Nucleus accumbens (tissue), 56 donors: ENCODE results near the gene BCO1.

Experiments
- DNase-seq, 56 donors: peaks; one replicate each; lab custom pipeline; 2025; lab: John Stamatoyannopoulos, UW

BCO1 gene

DNA sequence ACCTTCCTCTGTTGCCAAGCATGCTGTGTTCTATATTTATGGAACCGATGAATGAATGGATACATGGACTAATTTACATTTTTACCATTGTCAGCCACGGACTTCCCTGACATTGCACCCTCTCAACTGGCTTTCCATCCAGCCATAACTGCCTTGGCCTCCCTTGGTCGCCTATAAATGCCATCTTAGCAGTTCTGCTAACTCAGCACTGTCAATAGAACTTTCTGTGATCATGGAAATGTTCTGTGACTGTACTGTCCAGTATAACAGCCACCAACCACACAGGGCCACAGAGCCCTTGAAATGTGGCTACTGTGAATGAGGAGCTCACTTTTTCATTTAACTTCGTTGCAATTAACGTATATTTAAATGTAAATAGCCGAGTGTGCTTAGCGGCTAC lies 8.7 kb upstream of the BCO1 start:
- DNase-seq, result no peak

DNA sequence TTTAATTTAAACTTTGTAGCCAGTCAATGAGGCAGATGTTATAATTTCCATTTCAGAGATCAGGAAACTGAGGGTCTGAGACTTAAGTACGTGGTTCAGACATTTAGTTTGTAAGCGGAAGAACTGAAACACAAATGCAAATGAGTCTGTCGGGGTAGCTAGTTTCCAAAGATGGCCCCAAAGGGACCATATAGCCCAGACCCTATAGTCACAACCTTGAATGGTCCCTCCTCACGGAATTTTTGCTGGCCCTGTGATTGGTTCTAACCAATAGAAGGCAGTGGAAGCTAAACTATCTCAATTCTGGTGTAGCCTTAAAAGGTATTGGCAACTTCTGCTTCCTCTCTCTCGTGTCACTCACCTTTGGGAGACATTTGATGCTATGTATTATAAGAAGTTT lies 7.5 kb upstream of the BCO1 start:
- DNase-seq, result no peak

DNA sequence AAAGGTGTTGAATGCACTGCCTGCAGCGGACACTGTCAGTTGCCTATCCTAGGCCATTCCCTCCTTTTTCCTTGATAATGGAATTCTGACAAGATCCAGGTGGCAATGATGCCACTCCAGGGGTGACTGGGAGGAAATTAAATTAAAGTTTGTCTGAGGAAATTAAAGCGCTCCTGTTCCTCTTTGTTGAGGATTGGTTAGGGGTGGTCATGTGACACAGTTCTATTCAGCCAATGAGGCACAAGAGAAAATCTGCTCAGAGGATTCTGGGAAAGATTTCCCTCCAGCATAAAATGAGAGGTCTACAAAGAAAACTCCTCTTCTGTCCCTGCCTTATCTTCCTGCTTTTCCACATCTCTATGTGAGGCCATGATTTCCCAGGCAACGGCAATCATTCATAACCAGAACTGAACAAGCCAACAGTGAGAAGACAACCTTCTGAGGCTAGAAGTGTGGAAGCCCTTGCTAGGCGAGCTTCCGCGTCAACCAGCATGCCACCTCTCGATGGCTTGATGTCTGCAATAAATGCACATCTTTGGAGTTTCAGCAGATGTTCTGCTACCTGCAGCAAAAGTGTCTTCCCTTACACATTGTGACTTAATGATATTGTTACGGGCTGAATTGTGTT lies 5.6 kb upstream of the BCO1 start:
- DNase-seq, result no peak

DNA sequence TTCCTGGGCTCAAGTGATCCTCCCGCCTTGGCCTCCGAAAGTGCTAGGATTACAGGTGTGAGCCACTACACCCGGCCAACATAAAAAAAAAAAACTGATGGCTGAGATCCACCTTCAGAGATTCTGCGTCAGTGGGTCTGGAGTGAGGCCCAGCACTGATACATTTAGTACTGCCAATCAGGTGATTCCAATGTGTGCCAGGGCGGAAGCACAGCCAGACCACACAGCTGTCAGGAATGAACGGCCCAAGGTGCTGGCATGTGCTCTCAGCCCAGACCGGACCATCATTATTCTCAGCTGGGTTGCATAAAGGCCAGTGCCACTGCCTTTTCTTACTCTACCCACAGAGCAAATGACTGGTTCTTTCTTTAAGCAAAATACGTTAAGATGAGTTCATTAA lies 1.2 kb upstream of the BCO1 start:
- DNase-seq, result peak in 28 of 56 donors; percentile 3 to 48 (median 22)

DNA sequence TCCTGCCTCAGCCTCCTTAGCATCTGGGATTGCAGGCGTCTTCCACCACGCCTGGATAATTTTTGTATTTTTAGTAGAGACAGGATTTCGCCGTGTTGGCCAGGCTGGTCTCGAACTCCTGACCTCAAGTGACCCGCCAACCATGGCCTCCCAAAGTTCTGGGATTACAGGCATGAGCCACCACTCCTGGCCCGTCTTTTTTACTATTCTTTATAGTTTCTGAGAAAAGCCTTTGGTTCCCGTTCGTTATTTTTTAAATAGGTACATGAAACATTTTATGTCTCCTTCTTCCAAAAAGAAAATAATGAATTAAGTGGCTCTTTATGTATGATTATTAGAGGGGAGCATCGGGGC lies 570 bp upstream of the BCO1 start:
- no peak for DNase-seq

DNA sequence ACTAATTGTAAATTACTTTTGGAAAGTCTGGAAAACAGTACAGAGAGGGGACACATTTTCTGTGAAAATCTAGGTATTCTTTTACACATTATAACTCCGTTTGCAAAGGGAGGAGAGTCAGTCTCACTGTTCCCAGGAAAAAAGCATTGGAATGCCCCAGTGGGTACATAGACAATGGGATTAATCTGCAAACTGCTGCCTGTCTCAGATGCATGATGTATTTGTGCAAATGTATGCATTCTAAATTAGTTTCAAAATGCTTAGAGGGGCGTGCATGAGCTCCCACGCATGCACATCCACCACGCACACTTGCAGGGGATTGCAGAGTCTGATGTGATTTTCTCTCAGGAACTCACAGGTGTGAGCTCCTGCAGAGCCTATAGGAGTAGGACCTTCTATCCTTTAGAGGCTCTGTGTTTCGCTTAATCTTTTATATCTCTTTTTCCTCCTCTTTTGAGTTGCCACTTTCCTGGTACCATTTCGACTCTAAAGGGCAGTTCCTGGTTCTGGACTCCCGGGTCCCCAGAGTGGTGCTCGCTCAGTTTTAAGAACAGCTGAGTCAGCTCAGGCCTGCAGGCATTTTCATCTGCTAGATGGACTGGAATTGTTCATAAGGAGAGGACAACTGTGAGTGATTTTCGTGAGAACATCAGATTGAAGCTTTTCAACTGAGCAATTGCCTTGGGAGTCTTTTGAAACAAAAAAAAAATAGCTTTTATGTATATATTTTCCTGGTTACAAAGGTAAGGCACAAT lies 1.1 kb downstream of the BCO1 start:
- DNase-seq, result no peak

DNA sequence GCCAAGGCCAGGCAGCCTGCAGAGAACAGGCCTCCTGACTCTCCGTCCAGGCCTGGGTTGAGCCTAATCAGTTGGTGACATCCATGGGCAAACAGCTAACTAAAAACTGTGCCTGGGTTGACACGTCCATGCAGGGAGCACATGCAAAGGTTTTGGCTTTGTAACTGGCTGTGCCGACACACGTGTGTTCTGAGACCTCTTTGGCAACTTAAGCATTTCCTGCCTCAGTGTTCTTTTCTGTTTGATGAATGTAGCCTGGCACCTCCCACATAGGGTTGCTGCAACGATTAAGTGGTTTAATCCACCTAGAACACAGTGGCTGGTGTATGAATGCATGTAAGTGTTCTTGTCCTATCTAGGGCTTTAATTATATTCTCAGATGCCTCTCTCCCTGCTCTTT lies 3.2 kb downstream of the BCO1 start:
- no peak for DNase-seq

DNA sequence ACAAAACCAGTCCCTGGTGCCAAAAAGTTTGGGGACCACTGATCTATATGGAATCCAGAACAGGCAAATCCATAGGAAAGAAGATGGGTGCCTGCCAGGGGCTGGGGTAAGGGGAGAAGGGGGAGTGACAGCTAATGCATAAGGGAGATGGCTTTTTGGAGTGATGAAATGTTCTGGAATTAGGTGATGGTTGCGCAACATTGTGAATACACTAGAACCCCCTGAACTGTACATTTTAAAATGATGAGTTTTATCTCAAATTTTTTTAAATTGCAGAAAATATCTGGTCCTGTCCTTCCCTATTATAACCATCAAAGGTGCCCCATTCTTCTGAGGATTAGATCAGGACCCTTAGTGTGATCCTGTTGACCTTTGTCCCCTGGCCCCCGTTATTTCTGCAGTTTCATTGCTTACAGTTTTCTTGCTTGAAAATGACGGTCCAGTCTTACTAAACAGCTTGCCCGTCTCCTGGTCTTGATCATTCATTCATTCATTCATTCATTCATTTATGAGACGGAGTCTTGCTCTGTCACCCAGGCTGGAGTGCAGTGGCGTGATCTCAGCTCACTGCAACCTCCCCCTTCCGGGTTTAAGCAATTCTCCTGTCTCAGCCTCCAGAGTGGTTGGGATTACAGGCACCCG lies 4.6 kb downstream of the BCO1 start:
- DNase-seq, result no peak

DNA sequence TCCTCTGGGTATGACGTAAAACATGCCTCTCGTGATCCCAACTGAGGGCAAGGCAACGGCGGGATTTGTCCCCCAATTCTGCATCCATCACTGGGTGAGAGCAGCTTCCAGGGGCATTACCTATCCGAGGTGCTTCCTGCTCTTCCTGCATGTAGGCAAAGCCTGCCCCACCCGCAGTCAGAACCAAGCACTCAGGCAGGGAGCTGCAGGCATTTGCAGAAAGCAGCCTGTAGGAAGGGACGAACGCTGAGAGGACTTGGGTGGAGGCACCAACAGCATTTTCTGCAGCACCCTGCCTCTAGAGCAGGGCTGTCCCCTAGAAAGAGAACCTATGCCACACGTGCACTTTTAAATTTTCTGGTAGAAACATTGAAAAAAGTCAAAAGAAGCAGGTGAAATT lies 5.5 kb downstream of the BCO1 start:
- peak in 1 of 56 donors; percentile 9 for DNase-seq

DNA sequence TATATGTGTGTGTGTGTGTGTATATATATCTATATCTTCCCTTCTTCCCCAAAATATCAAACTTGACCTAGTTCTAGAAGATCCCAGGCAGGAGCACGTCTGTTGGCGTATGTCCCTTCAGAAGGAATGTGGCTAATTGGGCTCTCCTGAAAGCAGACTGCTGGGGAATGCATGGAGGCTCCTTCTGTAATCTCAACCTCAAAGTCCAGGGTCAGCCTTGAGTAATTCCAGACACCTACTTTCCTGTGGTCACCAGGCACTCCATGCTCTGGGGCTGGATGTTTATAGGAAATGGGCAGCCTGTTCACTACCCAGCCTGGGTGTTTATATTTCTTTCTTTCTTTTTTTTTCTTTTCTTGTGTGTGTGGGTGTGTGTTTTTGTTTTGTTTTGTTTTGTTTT lies 13.4 kb downstream of the BCO1 start:
- DNase-seq, result no peak

DNA sequence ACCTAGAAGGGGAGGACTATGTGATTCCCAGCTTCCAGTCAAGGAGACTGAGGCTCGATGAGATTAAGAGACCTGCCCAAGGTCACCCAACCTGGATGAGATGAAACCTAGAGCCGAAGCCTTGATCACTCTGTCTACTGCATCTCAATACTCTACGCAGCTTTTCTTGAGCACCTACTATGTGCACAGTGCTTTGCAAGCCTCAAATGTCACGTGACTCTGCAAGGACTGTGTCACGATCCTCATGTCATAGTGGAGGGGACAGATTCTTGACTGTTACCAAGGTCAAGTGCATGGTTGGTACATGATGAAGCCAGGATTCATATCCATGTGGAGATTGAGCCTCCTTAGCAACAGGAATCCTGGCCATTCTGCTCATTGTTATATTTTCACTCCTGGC lies 14.7 kb downstream of the BCO1 start:
- DNase-seq, result no peak

DNA sequence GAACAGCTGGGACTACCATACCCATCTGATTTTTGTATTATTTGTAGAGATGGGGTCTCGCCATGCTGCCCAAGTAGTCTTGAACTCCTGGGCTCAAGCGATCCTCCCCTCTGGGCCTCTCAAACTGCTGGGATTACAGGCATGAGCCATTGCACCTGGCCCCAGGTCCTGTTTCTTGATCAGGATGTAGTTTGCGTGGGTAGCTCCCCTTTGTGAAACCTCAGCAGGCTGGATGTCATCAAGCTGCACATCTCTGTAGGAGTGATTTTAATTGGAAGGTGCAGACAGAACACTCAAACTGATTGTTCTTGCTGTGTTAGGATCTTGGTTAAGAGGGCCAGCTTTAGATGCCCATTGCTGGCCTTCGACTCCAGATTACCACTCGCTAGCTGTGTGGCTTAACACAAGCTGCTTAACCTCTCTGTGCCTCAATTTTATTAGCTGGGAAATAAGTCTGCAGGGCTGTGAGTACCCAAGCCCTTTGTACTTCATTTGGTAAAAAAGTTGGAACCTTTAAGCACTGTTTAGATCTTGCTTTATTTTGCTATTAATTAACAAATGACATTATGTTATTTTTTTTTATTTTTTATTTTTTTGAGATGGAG lies 16.5 kb downstream of the BCO1 start:
- no peak for DNase-seq

DNA sequence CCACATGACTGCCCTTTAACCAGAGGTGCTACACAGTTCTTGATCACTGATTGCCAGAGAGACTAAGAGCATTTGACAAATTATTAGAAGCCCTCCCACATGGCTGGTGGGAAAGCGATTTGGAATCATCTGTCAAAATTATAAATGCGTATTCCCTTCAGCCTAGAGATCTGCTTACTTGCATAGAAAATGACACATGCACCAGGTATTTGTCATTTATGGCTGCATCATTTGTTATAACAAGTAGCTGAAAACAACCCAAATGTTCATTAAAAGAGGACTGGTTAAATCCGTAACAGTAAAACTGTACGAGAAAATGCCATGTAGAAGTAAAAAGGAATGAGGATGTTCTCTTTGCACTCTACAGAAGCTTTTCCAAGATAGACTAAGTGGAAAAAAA lies 21.4 kb downstream of the BCO1 start:
- peak in 1 of 56 donors; percentile 7 for DNase-seq

DNA sequence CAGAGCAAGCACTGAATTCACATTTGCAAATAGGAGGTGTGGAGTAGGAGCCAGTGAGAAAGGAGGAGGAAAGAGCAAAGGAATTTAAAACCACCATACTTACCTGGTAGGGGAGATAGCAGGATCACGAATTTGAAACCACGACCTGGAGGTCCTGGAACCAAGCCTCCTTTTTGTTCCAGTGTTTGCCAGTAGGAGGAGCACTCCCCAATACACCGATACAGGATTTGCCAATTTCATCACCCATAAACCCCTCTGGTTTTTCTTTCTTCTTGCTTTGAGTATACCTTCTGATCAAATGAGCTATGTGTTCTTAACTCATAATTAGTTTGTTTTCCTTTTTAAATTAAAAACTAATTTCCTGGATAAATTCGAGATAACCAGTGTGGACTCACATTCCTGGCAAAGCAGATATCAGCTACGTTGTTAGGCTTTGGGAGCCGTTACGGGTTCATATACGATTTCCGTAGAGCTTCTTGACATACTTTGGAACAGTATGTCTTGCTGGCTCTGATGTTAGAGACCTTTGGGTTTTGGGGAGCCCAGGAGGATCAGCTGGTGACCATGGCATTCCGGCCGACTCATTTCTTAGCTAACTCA lies 22.7 kb downstream of the BCO1 start:
- DNase-seq, result no peak

DNA sequence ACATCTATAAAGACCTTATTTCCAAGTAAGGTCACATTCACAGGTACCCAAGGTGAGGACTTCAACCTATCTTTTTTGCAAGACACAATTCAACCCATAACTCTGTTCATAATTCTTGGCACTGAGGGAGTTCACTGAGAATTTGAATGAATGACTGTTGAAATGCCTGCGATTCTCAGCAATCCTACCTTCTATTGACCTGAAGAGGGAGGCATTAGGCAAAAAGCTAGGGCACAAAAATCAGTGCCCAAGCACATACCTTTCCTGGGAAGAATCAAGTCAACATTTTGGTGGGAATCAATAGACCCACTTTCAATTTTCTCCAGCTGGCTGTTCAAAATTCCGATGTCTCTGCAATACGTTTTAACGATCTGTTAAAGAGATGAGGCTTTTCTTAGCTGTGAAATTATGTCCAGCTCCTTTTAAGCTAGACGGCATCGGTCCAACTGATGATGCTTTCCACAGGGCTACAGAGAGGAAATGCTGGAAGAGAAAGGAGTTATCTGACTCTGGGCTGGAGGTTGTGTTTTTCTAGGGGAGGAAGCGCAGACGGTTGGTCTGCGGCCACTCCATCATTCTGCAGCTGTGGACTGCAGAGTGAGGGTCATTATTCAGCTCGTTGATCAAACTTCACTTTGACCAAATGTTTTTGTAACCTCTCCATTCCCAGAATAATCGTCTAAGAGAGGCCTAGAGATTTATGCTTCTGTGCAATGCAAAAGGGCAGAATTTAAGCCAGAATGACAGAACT lies 25.2 kb downstream of the BCO1 start:
- no peak for DNase-seq

DNA sequence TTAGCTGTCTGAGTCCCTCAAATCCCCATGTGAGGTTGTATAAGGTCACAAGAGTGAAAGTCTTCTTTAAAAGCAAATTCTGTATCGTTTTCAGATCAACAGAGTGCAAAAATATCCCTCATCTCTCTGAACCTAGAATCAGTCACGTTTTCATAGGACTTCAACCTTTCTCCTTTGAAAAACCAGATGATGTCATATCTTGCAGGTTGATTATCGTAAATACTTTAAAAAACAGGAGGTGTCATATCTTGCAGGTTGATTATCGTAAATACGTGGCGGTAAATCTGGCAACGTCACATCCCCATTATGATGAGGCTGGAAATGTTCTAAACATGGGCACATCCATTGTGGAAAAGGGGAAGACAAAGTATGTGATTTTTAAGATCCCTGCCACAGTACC lies 25.9 kb downstream of the BCO1 start:
- DNase-seq, result no peak

DNA sequence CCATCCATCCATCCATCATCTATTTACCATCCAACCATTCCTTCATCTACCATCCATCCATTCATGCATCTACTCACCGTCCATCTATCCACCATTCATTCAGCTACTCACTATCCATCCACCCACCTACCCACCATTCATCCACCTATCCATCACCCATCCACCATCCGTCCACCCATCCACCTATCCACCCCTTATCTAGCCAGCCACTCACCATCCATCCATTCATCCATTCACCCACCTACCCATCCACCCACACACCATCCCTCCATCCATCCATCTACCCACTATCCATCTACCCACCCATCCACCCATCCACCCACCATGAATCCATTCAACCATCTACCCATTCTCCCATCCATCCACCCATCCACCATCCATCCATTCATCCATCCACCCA lies 26.6 kb downstream of the BCO1 start:
- no peak for DNase-seq

DNA sequence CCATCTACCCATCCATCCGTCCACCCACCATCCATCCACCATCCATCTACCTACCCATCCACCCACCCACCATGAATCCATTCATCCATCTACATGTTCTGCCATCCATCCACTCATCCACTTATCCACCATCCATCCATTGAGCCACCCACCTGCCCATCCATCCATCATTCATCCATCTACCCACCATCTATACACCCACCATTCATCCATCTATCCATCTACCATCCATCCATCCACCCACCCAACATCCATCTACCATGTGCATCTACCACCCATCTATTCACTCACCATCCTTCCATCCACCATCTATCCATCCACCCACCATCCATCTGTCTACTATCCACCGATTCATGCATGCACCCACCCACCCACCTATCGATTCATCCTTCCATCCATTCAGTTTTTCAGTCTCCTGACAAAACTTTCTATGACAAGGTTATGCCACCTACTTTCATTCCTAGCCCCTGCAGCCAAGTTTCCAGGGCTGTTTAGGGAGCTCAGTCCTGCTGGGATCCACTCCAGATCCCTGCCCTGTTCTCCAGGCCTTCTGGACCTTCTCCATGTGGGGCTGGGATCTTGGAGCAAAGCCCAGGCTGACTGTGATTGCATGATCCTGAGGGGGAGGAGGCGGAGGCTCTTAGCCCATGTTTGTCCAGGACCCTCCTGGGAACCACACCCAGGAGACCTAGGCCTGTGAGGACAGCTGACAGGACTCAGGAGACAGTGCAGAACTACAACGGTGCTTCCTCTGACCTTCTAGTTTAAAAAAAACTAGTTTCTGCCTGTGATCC lies 27.4 kb downstream of the BCO1 start:
- DNase-seq, result peak in 39 of 56 donors; percentile 2 to 74 (median 28)

DNA sequence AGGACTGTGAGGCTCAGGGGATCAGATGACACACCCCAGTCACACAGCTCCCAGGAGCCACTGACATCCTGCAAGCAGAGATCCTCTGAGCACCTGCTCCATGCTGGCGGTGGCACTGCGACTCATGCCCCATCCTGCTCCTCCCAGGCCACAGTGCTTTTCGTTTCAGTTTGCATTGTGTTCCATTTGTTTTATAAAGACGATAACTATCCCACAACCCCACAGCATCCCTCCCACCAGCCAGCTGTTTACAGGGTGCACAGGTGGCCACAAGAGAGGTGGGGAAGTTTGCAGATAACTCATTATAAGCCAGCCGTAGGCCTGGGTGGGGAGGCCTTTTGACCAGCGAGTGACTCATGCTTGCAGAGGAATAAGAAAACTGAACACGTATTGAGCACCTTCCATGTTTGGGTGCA lies 28.2 kb downstream of the BCO1 start:
- no peak for DNase-seq

DNA sequence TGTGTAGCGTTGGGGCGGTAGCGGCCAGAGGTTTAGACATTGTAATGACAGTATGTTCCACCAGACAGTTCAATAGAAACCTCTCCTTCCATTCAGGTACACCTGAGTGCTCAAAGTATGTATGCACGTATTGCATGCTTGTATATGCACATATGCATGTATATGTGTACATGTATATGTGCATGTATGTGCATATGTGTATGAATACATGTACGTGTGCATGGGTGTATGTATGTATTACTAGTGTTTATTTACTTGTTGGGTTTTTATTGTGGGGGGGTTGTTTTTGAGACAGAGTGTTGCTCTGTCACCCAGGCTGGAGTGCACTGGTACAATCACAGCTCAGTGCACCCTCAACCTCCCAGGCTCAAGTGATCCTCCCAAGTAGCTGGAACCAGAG lies 30.0 kb downstream of the BCO1 start:
- DNase-seq, result no peak
